ENCODE results near the gene ANKH.

GRCh38 chr5:14753947-14754346 lies 117.6 kb downstream of the ANKH start:
- no peak for TF ChIP-seq CTCF (conservative IDR thresholded peaks at IDR 0.05; ENCODE audit: low read depth, low read length)
- TF ChIP-seq EZH2 (IDR thresholded peaks at IDR 0.05; ENCODE audit: borderline replicate concordance, low read depth, low read length, poor library complexity, severe bottlenecking) = no peak
